Measurements from ENCODE around the gene PPM1B. TPM values are rescaled to one million over a fixed set of nuclear protein-coding genes. Genes with fewer than 3 reads are reported as not detected.

PPM1B gene
- total RNA-seq, 4 donors from 2014 or later, result 49.1 to 63.5 (median 55.1) TPM

DNA sequence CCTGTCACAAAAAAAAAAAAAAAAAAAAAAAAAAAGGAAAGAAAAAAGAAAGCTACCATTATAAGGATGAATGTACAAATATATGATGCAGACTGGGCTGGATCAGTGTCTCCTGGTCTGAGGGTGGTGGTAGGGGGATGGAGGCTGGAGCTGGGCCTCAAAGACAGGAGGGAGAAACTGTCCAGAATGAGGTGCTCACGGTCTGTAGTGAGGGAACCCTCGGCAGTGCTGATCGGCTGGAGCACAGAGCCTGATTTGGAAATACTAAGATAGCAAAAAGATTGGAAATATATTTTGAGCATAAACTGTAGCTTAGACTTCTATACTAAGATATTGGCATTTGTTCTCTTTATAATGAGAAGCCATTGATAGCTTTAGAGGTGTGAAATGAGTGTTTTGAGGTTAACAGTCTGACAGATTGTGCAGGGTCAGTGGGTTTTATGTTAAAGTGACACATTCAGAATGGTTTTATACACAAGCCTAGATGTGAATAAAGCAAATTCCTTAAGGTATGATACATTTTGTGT lies 98.7 kb downstream of the PPM1B start:
- TF ChIP-seq, protein P1, sequence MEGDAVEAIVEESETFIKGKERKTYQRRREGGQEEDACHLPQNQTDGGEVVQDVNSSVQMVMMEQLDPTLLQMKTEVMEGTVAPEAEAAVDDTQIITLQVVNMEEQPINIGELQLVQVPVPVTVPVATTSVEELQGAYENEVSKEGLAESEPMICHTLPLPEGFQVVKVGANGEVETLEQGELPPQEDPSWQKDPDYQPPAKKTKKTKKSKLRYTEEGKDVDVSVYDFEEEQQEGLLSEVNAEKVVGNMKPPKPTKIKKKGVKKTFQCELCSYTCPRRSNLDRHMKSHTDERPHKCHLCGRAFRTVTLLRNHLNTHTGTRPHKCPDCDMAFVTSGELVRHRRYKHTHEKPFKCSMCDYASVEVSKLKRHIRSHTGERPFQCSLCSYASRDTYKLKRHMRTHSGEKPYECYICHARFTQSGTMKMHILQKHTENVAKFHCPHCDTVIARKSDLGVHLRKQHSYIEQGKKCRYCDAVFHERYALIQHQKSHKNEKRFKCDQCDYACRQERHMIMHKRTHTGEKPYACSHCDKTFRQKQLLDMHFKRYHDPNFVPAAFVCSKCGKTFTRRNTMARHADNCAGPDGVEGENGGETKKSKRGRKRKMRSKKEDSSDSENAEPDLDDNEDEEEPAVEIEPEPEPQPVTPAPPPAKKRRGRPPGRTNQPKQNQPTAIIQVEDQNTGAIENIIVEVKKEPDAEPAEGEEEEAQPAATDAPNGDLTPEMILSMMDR (IDR thresholded peaks at IDR 0.05), result no peak
- ATAC-seq (ENCODE audit: low FRiP score), result no peak
- no peak for DNase-seq (ENCODE audit: low spot score)

DNA sequence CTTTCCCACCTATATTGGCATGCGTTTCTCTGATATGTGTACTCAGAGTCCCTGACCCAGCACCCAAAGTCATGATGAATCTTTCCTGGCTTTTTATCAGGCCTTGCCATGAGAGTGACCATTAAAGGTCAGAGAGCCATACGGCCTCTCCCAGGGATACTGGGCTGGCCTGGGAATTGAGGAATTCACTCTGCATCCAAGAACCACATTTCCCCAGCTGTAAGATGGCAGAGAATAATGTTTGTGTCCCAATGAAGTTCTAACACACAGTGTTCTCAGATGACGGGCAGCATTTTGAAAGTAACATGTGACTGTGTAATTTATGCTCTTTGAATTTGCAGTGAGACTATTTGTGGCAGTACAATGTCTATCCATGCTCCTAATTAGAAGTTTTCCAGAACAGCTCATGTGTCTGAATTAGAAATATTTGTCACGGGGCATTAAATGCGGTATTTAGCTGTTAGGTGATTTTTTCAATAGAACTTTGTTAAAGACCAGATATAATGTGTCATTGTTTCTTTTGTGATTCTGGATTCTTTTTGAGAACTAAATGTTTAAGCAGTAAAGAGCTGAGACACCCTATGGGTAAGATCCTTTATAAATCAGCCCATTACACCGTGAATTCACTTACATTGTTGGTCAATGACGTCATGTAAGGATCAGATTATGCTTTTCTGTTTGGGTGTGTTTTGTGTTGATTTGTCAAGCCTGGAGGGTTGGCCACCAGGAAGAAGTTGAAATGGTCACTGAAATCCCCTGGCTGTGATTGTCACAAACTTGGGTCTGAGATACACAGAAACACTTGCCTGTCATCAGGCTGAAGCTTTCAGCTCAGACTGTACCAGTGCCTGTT lies 99.3 kb downstream of the PPM1B start:
- no peak for DNase-seq (ENCODE audit: low spot score)
- TF ChIP-seq, protein P1 (IDR thresholded peaks at IDR 0.05), result no peak
- ATAC-seq (ENCODE audit: low FRiP score), result no peak

DNA sequence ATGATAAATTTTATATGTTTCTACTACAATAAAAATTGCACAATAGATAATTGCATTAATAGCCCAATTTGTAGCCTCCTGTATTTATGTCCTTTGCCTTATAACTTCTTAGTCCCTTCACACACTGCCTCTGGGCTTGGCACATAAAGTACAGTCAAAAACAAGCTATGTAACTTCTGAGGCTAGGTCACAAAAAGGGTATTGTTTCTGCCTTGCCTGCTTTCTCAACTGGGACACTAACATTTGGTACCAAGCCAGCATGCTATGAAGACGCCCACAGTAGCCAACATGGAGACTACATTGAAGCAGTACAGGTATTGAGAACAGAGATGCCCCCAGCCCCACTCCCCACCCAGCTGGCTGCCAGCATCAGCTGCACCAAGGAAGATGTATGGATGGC lies 101.2 kb downstream of the PPM1B start:
- TF ChIP-seq, protein P1 (IDR thresholded peaks at IDR 0.05), result no peak
- ATAC-seq (ENCODE audit: low FRiP score), result no peak
- no peak for DNase-seq (ENCODE audit: low spot score)

DNA sequence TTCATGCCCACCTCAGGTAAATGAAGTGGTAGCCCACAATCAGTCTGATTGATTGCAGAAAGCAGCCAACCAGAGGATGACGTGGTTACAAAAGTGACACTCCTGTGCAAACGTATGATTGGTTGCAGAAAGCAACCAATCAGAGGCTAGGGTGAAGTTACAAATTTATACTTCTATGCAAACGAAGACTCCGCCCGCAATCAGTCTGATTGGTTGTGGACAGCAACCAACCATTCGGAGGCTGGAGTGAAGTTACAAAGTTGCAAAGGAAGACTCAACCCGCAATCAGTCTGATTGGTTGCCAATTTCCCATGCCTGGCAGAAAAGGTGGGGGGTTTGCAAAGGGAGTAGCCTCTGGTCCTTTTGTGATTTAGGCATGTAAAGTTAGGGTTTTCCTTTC lies 102.6 kb downstream of the PPM1B start:
- no peak for ATAC-seq (ENCODE audit: low FRiP score)
- TF ChIP-seq, protein P1 (IDR thresholded peaks at IDR 0.05), result no peak
- no peak for DNase-seq (ENCODE audit: low spot score)

DNA sequence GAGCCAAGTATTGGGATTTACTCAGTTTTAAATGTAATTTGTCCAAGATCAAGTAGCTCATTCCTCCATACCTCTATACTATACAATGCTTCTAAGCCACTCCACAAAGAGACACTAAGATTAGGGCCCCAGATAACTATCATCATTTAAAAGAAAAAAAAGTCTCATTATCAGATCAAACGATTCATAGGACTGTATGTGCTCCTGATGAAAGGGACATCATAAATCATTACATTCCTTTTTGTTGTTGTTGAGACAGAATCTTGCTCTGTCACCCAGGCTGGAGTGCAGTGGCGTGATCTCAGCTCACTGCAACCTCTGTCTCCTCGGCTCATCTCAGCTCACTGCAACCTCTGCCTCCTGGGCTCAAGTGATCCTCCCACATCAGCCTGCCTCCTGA lies 104.4 kb downstream of the PPM1B start:
- TF ChIP-seq, protein P1 (IDR thresholded peaks at IDR 0.05), result no peak
- ATAC-seq (ENCODE audit: low FRiP score) (no peak), DNase-seq (ENCODE audit: low spot score) (no peak)

DNA sequence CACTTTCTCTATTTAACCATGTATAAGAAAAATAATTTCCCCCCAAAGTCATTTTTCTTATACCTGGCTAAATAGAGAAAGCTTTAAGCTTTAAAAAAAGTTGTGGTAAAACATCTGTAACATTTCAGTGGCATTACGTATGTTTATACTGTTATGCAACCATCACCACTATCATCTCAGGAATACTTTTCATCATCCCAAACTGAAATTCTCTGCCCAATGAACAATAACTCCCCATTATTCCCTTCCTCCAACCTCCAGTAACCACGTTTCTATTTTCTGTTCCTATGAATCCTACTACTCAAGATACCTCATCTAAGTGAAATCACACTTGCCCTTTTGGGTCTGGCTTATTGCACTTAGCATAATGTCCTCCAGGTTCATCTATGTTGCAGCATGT lies 104.9 kb downstream of the PPM1B start:
- DNase-seq (ENCODE audit: low spot score) (no peak), ATAC-seq (ENCODE audit: low FRiP score) (no peak)
- TF ChIP-seq, protein P1 (IDR thresholded peaks at IDR 0.05), result no peak

DNA sequence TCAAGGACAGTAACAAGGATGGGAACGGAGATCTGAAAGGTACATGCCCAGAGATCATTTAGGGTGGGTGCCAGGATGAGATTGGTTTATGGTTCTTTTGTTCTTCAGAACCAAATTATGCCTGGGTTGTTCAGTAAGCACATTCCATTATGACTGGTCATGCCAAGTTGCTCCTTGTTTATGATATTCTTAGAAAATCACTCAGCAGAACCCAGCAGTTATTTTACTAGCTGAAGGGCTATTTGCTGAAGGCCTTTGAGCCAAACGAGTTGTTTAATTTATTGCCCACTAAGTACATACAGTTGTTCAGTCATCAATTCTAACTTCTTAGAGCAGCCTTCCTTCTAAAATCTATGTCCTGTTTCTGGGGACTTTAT lies 107.2 kb downstream of the PPM1B start:
- ATAC-seq (ENCODE audit: low FRiP score), result no peak
- TF ChIP-seq, protein P1 (IDR thresholded peaks at IDR 0.05), result no peak
- no peak for DNase-seq (ENCODE audit: low spot score)

Measured in omental fat pad (tissue), 4 donors.